ENCODE measurements around the gene P3H3.

The P3H3 gene

GRCh38 chr12:6780573-6780972 lies 47.6 kb upstream of the P3H3 start:
- TF ChIP-seq TAF1 (IDR thresholded peaks at IDR 0.05; ENCODE audit: borderline replicate concordance, insufficient read depth, low read length), result no peak
- TF ChIP-seq POLR2AphosphoS5 (IDR thresholded peaks at IDR 0.05; ENCODE audit: low read depth, low read length), result no peak
- no peak for TF ChIP-seq SIN3A (IDR thresholded peaks at IDR 0.05; ENCODE audit: borderline replicate concordance, insufficient read depth, low read length)
- no peak for TF ChIP-seq REST (IDR thresholded peaks at IDR 0.05; ENCODE audit: insufficient read depth in 1 of 2, low read depth in 2 of 2, low read length in 2 of 2)

DNA sequence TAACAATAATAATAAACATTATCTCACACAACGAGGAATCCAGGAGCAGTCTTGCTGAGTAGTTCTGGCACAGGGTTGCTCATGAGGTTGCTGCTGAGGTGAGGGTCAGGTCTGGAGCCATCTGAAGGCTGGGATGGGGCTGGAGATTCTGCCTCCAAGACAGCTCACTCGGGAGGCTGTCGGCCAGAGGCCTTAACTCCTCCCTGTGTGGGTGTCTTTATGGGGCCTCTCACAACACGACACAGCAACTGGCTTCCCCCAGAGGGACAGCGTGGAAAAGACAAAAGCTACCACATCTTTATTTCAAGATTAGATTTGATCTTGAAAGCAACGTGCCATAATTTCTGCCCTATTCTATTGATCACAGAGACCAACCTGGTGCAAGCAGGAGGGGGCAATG lies 46.1 kb upstream of the P3H3 start:
- TF ChIP-seq POLR2AphosphoS5 (IDR thresholded peaks at IDR 0.05; ENCODE audit: low read depth, low read length) (no peak), REST (IDR thresholded peaks at IDR 0.05; ENCODE audit: insufficient read depth in 1 of 2, low read depth in 2 of 2, low read length in 2 of 2) (no peak), TAF1 (IDR thresholded peaks at IDR 0.05; ENCODE audit: borderline replicate concordance, insufficient read depth, low read length) (no peak), FOXP2 (optimal IDR thresholded peaks at IDR 0.05; ENCODE audit: borderline replicate concordance, extremely low read depth, extremely low read length, insufficient read depth) (no peak), SIN3A (IDR thresholded peaks at IDR 0.05; ENCODE audit: borderline replicate concordance, insufficient read depth, low read length) (no peak)

GRCh38 chr12:6782850-6783566 lies 45.2 kb upstream of the P3H3 start:
- TF ChIP-seq POLR2AphosphoS5 (IDR thresholded peaks at IDR 0.05; ENCODE audit: low read depth, low read length) (no peak), REST (IDR thresholded peaks at IDR 0.05; ENCODE audit: insufficient read depth in 1 of 2, low read depth in 2 of 2, low read length in 2 of 2) (no peak), FOXP2 (optimal IDR thresholded peaks at IDR 0.05; ENCODE audit: borderline replicate concordance, extremely low read depth, extremely low read length, insufficient read depth) (no peak), TAF1 (IDR thresholded peaks at IDR 0.05; ENCODE audit: borderline replicate concordance, insufficient read depth, low read length) (no peak), SIN3A (IDR thresholded peaks at IDR 0.05; ENCODE audit: borderline replicate concordance, insufficient read depth, low read length) (no peak)

GRCh38 chr12:6783828-6784227 lies 44.4 kb upstream of the P3H3 start:
- TF ChIP-seq REST (IDR thresholded peaks at IDR 0.05; ENCODE audit: insufficient read depth in 1 of 2, low read depth in 2 of 2, low read length in 2 of 2) (no peak), SIN3A (IDR thresholded peaks at IDR 0.05; ENCODE audit: borderline replicate concordance, insufficient read depth, low read length) (no peak), TAF1 (IDR thresholded peaks at IDR 0.05; ENCODE audit: borderline replicate concordance, insufficient read depth, low read length) (no peak), FOXP2 (optimal IDR thresholded peaks at IDR 0.05; ENCODE audit: borderline replicate concordance, extremely low read depth, extremely low read length, insufficient read depth) (no peak), POLR2AphosphoS5 (IDR thresholded peaks at IDR 0.05; ENCODE audit: low read depth, low read length) (no peak)
